C4-2B (cell line): ENCODE results near the gene ANKRD36C.
"Not testable (repeated sequence)": the region's sequence is repeated elsewhere in the genome, so short reads cannot be mapped to it uniquely, and the experiment has no call there.

ENCODE experiments used
- ZFX ChIP-seq: fragments of 450-650 bp; IDR thresholded peaks from 2 replicates; pipeline ENCODE4 v1.6.1; 2017
- TF ChIP-seq, protein P1 (sequence below): fragments of 450-650 bp; conservative IDR thresholded peaks from 2 replicates; pipeline ENCODE4 v1.5.1; 2017; ENCODE audit warnings: mild to moderate bottlenecking

- TF ChIP-seq, protein P1, sequence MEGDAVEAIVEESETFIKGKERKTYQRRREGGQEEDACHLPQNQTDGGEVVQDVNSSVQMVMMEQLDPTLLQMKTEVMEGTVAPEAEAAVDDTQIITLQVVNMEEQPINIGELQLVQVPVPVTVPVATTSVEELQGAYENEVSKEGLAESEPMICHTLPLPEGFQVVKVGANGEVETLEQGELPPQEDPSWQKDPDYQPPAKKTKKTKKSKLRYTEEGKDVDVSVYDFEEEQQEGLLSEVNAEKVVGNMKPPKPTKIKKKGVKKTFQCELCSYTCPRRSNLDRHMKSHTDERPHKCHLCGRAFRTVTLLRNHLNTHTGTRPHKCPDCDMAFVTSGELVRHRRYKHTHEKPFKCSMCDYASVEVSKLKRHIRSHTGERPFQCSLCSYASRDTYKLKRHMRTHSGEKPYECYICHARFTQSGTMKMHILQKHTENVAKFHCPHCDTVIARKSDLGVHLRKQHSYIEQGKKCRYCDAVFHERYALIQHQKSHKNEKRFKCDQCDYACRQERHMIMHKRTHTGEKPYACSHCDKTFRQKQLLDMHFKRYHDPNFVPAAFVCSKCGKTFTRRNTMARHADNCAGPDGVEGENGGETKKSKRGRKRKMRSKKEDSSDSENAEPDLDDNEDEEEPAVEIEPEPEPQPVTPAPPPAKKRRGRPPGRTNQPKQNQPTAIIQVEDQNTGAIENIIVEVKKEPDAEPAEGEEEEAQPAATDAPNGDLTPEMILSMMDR: not testable (repeated sequence)
- TF ChIP-seq ZFX: not testable (repeated sequence)
Observed at GRCh38 chr2:95939947-95940346, 51.7 kb downstream of the ANKRD36C start.
